IMR-90 (cell line): Measurements from ENCODE around the gene AOPEP. TPM values are rescaled to one million over a fixed set of nuclear protein-coding genes. Genes with fewer than 3 reads are reported as not detected.
A peak's percentile ranks its signal among the peaks of the same experiment; 100 is the strongest.

ENCODE experiments used
- ATAC-seq: fragments of 200-7000 bp; cut with Tn5 transposase; 2 replicates; pipeline ENCODE4 v1.9.1; 2020; ENCODE audit warnings: low read depth, mild to moderate bottlenecking, moderate library complexity
- BruUV-seq: library from RNA; stranded (reverse); fragments of 400-500 nt; replicated peaks from 2 replicates; lab custom pipeline; 2021; lab: Mats Ljungman, UMichigan
- CTCF ChIA-PET: fragments of 300-600 bp; formaldehyde crosslinking; extraction: SDS; loops from one replicate; lab custom pipeline; 2021; ENCODE audit warnings: antibody characterized with exemption; lab: Yijun Ruan, JAX
- POLR2A ChIA-PET: fragments of 300-600 bp; sonication (Branson Sonifier 250); formaldehyde crosslinking; loops from one replicate; lab custom pipeline; 2022; ENCODE audit warnings: antibody characterized with exemption; ENCODE audit not compliant: unreplicated experiment; lab: Charles Lee
- DNase-seq: peaks from one replicate; pipeline ENCODE4 v3.0.0; 2013
- H2AFZ ChIP-seq: replicated peaks from 2 replicates; pipeline ENCODE3; 2013; ENCODE audit warnings: low read length, mild to moderate bottlenecking; ENCODE audit not compliant: poor library complexity
- H2AK5ac ChIP-seq: 2 replicates; pipeline ENCODE4 v1.6.1; 2013; ENCODE audit warnings: low read depth, low read length, inconsistent platforms
- H2AK9ac ChIP-seq: replicated peaks from 2 replicates; pipeline ENCODE3; 2013; ENCODE audit warnings: mild to moderate bottlenecking, low read depth, low read length, moderate library complexity; ENCODE audit not compliant: poor library complexity
- H2BK120ac ChIP-seq: 2 replicates; pipeline ENCODE4 v1.6.1; 2013; ENCODE audit warnings: low read depth, low read length, inconsistent platforms
- H2BK15ac ChIP-seq: 3 replicates; pipeline ENCODE4 v1.6.1; 2013; ENCODE audit warnings: low read depth, low read length, inconsistent platforms
- H2BK20ac ChIP-seq: 2 replicates; pipeline ENCODE4 v1.6.1; 2013; ENCODE audit warnings: low read depth, mild to moderate bottlenecking, inconsistent platforms, low read length, moderate library complexity
- H2BK5ac ChIP-seq: 2 replicates; pipeline ENCODE4 v1.6.1; 2013; ENCODE audit warnings: mild to moderate bottlenecking, low read depth, low read length, inconsistent platforms; ENCODE audit not compliant: poor library complexity, severe bottlenecking
- H3K14ac ChIP-seq: replicated peaks from 2 replicates; pipeline ENCODE4 v1.6.1; 2013; ENCODE audit warnings: low read depth, low read length, inconsistent platforms
- H3K18ac ChIP-seq: 2 replicates; pipeline ENCODE4 v1.6.1; 2013; ENCODE audit warnings: low read depth, low read length, control low read depth
- H3K23ac ChIP-seq: 2 replicates; pipeline ENCODE4 v1.6.1; 2013; ENCODE audit warnings: low read depth, low read length, inconsistent platforms
- H3K27ac ChIP-seq: 2 replicates; pipeline ENCODE4 v1.5.1; 2013; ENCODE audit warnings: mild to moderate bottlenecking, control low read depth, low read length; ENCODE audit not compliant: insufficient read depth
- H3K27me3 ChIP-seq: 2 replicates; pipeline ENCODE4 v1.6.1; 2013; ENCODE audit warnings: low read length; ENCODE audit not compliant: control insufficient read depth, insufficient read depth
- H3K36me3 ChIP-seq: 2 replicates; pipeline ENCODE4 v1.6.1; 2013; ENCODE audit warnings: low read length, mixed read lengths; ENCODE audit not compliant: control insufficient read depth, insufficient read depth
- H3K4ac ChIP-seq: 2 replicates; pipeline ENCODE4 v1.6.1; 2013; ENCODE audit warnings: low read depth, low read length, inconsistent platforms
- H3K4me1 ChIP-seq: 2 replicates; pipeline ENCODE4 v1.6.1; 2013; ENCODE audit warnings: low read length, mixed read lengths; ENCODE audit not compliant: control insufficient read depth, insufficient read depth
- H3K4me2 ChIP-seq: 2 replicates; pipeline ENCODE4 v1.6.1; 2013; ENCODE audit warnings: low read depth, mild to moderate bottlenecking, control low read depth, low read length, moderate library complexity
- H3K4me3 ChIP-seq: 2 replicates; pipeline ENCODE4 v1.5.1; 2013; ENCODE audit warnings: low read depth, mild to moderate bottlenecking, control low read depth, low read length, moderate library complexity; ENCODE audit not compliant: insufficient read depth
- H3K56ac ChIP-seq: 2 replicates; pipeline ENCODE4 v1.6.1; 2013; ENCODE audit warnings: low read length, inconsistent platforms; ENCODE audit not compliant: insufficient read depth; ENCODE audit errors: extremely low read depth
- H3K79me1 ChIP-seq, 2 experiments: 2 replicates each; pipeline ENCODE4 v1.6.1; 2013; ENCODE audit warnings: low read length in 2 of 2, inconsistent platforms in 1 of 2, low read depth in 1 of 2
- H3K9ac ChIP-seq: 2 replicates; pipeline ENCODE4 v1.6.1; 2013; ENCODE audit warnings: low read depth, low read length, control low read depth
- H3K9me1 ChIP-seq: 2 replicates; pipeline ENCODE4 v1.6.1; 2013; ENCODE audit warnings: low read length, inconsistent platforms; ENCODE audit not compliant: insufficient read depth
- H3K9me3 ChIP-seq: 2 replicates; pipeline ENCODE4 v1.6.1; 2013; ENCODE audit warnings: low read length; ENCODE audit not compliant: control insufficient read depth, insufficient read depth
- H4K20me1 ChIP-seq: 2 replicates; pipeline ENCODE4 v1.6.1; 2013; ENCODE audit warnings: low read length, inconsistent platforms; ENCODE audit not compliant: insufficient read depth
- H4K5ac ChIP-seq: 2 replicates; pipeline ENCODE4 v1.6.1; 2013; ENCODE audit warnings: mild to moderate bottlenecking, low read depth, low read length, control low read depth
- H4K8ac ChIP-seq, 2 experiments: 2 replicates each; pipeline ENCODE4 v1.6.1; 2013; ENCODE audit warnings: low read depth in 2 of 2, low read length in 2 of 2, control low read depth in 1 of 2, inconsistent platforms in 1 of 2
- H4K91ac ChIP-seq: 2 replicates; pipeline ENCODE4 v1.6.1; 2013; ENCODE audit warnings: low read depth, low read length, inconsistent platforms; ENCODE audit not compliant: insufficient read depth
- CEBPB ChIP-seq: IDR thresholded peaks from 2 replicates; pipeline ENCODE4 v1.6.1; 2012; ENCODE audit warnings: low read depth, low read length, improper control_type of control experiment
- CHD1 ChIP-seq: IDR thresholded peaks from 2 replicates; pipeline ENCODE4 v1.6.1; 2012; ENCODE audit warnings: low read depth, low read length, improper control_type of control experiment
- ELK1 ChIP-seq: fragments of 150-350 bp; IDR thresholded peaks from 2 replicates; pipeline ENCODE4 v1.6.1; 2016; ENCODE audit warnings: low read depth, mild to moderate bottlenecking, low read length, moderate library complexity, borderline replicate concordance
- FOS ChIP-seq: fragments of 150-350 bp; IDR thresholded peaks from 2 replicates; pipeline ENCODE4 v1.6.1; 2016; ENCODE audit warnings: low read depth, low read length
- MAFK ChIP-seq: IDR thresholded peaks from 2 replicates; pipeline ENCODE4 v1.6.1; 2012; ENCODE audit warnings: low read depth, low read length, improper control_type of control experiment
- MAZ ChIP-seq: IDR thresholded peaks from 2 replicates; pipeline ENCODE4 v1.6.1; 2012; ENCODE audit warnings: low read depth, mild to moderate bottlenecking, low read length, improper control_type of control experiment, moderate library complexity, borderline replicate concordance
- MXI1 ChIP-seq: IDR thresholded peaks from 2 replicates; pipeline ENCODE4 v1.6.1; 2012; ENCODE audit warnings: low read depth, mild to moderate bottlenecking, low read length, moderate library complexity, borderline replicate concordance
- POLR2A ChIP-seq: IDR thresholded peaks from 2 replicates; pipeline ENCODE4 v1.6.1; 2012; ENCODE audit warnings: mild to moderate bottlenecking, low read depth, low read length
- RAD21 ChIP-seq: IDR thresholded peaks from 2 replicates; pipeline ENCODE4 v1.6.1; 2012; ENCODE audit warnings: low read length, improper control_type of control experiment
- RCOR1 ChIP-seq: IDR thresholded peaks from 2 replicates; pipeline ENCODE4 v1.6.1; 2012; ENCODE audit warnings: mild to moderate bottlenecking, low read length, improper control_type of control experiment; ENCODE audit not compliant: insufficient replicate concordance
- RFX5 ChIP-seq: IDR thresholded peaks from 2 replicates; pipeline ENCODE4 v1.8.0; 2012; ENCODE audit warnings: low read depth, mild to moderate bottlenecking, low read length, moderate library complexity
- SMC3 ChIP-seq: fragments of 150-350 bp; IDR thresholded peaks from 2 replicates; pipeline ENCODE4 v1.6.1; 2016; ENCODE audit warnings: low read depth, mild to moderate bottlenecking, antibody characterized with exemption, low read length, moderate library complexity
- USF2 ChIP-seq: fragments of 150-350 bp; IDR thresholded peaks from 2 replicates; pipeline ENCODE4 v1.6.1; 2017; ENCODE audit warnings: mild to moderate bottlenecking, antibody characterized with exemption, low read length, low read depth
- WGBS, 2 experiments: methylation state at CpG; one replicate each; pipeline versions ENCODE4 v1.1.5 to v1.1.7; 2013; ENCODE audit warnings: missing lambda C conversion rate in 2 of 2; ENCODE audit not compliant: insufficient read length in 1 of 2; ENCODE audit errors: extremely low coverage in 2 of 2; 5-methylcytosine and 5-hydroxymethylcytosine counted together
- dilution Hi-C: fragments of 300-500 bp; cut with HindIII; formaldehyde crosslinking; loops from one replicate; pipeline ENCODE4 v1.14.3; 2018; ENCODE audit warnings: low sequenced_read_pairs; ENCODE audit not compliant: unreplicated experiment
- in situ Hi-C: fragments of 300-500 bp; cut with MboI; formaldehyde crosslinking; loops from 3 replicates; pipeline ENCODE4 v1.14.3; 2019; ENCODE audit warnings: low sequenced_read_pairs, inconsistent platforms, mixed read lengths
- intact Hi-C: fragments of 100-400 bp; cut with micrococcal nuclease; formaldehyde crosslinking; loops from 2 replicates; pipeline ENCODE4 v1.10.0; 2022
- polyA plus RNA-seq, 3 experiments: library from polyadenylated mRNA; depleted of rRNA; stranded (reverse); fragments of >200 nt; gene quantifications; 2 replicates each; pipeline ENCODE4 v1.2.3, GENCODE V29; 2012; ENCODE audit warnings: low replicate concordance in 1 of 3
- total RNA-seq: library from RNA; depleted of rRNA; stranded (reverse); fragments of >200 nt; gene quantifications from 2 replicates; pipeline ENCODE4 v1.2.3, GENCODE V29; 2012
- TF ChIP-seq, protein P1 (sequence below): conservative IDR thresholded peaks from 2 replicates; pipeline ENCODE4 v1.5.1; 2012; ENCODE audit warnings: mild to moderate bottlenecking, low read depth, low read length, improper control_type of control experiment

The AOPEP gene
- total and polyA plus RNA-seq, 2 of the 4 experiments (the other 2 are of a cell fraction), result 34.9 to 38.7 TPM

DNA sequence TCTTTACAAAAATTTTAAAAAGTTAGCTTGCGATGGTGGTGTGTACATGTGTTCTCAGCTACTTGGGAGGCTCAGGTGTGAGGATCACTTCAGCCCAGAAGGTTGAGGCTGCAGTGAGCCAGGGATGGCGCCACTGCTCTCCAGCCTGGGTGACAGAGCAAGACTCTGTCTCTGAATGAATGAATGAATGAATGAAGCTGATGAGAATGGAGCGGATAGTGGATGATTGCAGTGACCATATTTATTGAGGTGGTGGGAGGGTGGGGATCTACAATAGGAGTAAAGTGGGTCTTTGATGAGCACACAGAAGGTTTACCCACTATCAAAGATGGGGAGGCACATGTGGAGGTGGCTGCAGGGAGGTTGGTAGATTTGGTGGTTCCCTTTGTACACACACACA, 120.2 kb downstream of the AOPEP start:
- H3K36me3 ChIP-seq, result peaks cover 1% of the 10 kb centered on the region; the same call in 1 of the 2 replicates
- peak overlapping the region; percentile 54; the same call in 1 of the 2 replicates for H3K4ac ChIP-seq
- in situ Hi-C loops (no loop called here), dilution Hi-C loops (no loop called here), intact Hi-C loops (no loop called here)
- CTCF ChIA-PET, result interaction anchor here (0.5 kb wide), 1 partner anchor 34 kb away, joined by 4 read pairs; no protein-coding TSS in a partner anchor
- no peak overlapping the region for H3K27ac ChIP-seq
- peak overlapping the region; percentile 29; the same call in 1 of the 2 replicates for H4K91ac ChIP-seq
- H3K79me1 ChIP-seq, result 0 out of 4 replicates have a peak, but pooled peaks cover 8 to 10% of the 10 kb centered on the region in 2 experiments
- H4K8ac ChIP-seq, result peak overlapping the region in 1 of 2 experiments; percentile 5; a peak in 1 of 4 replicates
- peak overlapping the region; percentile 31; the same call in 1 of the 2 replicates for H2AK5ac ChIP-seq
- H3K14ac ChIP-seq, result 0 out of 2 replicates have a peak overlapping the region, but pooled peaks have one; percentile 35
- H4K20me1 ChIP-seq, result no peaks in the 10 kb centered on the region
- BruUV-seq, result no TSS peak
- no peak for ATAC-seq
- peak overlapping the region; percentile 85 for H3K18ac ChIP-seq
- H2BK15ac ChIP-seq, result peak overlapping the region; percentile 23; the same call in 1 of the 3 replicates
- H3K27me3 ChIP-seq, result no peaks in the 10 kb centered on the region
- H2BK20ac ChIP-seq, result no peak overlapping the region
- no peak overlapping the region for H2BK120ac ChIP-seq
- no peak for TF ChIP-seq SMC3
- TF ChIP-seq POLR2A, result no peak
- no peak for TF ChIP-seq RFX5
- no peak for TF ChIP-seq CEBPB
- no peak for TF ChIP-seq RAD21
- no peak for TF ChIP-seq USF2
- TF ChIP-seq MAFK, result no peak
- no peak for TF ChIP-seq MXI1
- no peak for TF ChIP-seq CHD1
- TF ChIP-seq MAZ, result no peak
- TF ChIP-seq RCOR1, result no peak
- no peak for TF ChIP-seq FOS
- TF ChIP-seq, protein P1, sequence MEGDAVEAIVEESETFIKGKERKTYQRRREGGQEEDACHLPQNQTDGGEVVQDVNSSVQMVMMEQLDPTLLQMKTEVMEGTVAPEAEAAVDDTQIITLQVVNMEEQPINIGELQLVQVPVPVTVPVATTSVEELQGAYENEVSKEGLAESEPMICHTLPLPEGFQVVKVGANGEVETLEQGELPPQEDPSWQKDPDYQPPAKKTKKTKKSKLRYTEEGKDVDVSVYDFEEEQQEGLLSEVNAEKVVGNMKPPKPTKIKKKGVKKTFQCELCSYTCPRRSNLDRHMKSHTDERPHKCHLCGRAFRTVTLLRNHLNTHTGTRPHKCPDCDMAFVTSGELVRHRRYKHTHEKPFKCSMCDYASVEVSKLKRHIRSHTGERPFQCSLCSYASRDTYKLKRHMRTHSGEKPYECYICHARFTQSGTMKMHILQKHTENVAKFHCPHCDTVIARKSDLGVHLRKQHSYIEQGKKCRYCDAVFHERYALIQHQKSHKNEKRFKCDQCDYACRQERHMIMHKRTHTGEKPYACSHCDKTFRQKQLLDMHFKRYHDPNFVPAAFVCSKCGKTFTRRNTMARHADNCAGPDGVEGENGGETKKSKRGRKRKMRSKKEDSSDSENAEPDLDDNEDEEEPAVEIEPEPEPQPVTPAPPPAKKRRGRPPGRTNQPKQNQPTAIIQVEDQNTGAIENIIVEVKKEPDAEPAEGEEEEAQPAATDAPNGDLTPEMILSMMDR, result no peak
- TF ChIP-seq ELK1, result no peak
- H3K4me1 ChIP-seq, result peaks cover 10% of the 10 kb centered on the region
- peak overlapping the region; percentile 52 for H4K5ac ChIP-seq
- no peak overlapping the region for H3K56ac ChIP-seq
- peaks cover 14% of the 10 kb centered on the region for H3K9me1 ChIP-seq
- POLR2A ChIA-PET, result no interaction called here
- no peak overlapping the region for H3K23ac ChIP-seq
- WGBS, 2 experiments, result no CpG with 5 or more reads among the region's 3 CpGs
- H2AK9ac ChIP-seq, result no peak overlapping the region
- no peak overlapping the region for H2AFZ ChIP-seq
- H2BK5ac ChIP-seq, result peak overlapping the region; percentile 33
- no peak for DNase-seq
- no peak overlapping the region for H3K4me3 ChIP-seq
- H3K9me3 ChIP-seq, result no peaks in the 10 kb centered on the region
- no peak overlapping the region for H3K4me2 ChIP-seq
- no peak overlapping the region for H3K9ac ChIP-seq
